ENCODE data around the gene MOB3B.

- TF ChIP-seq CTCF (IDR thresholded peaks at IDR 0.05), result no peak
- no peak for TF ChIP-seq EZH2 (IDR thresholded peaks at IDR 0.05)
- no peak for TF ChIP-seq EZH2phosphoT487 (IDR thresholded peaks at IDR 0.05)
Observed at GRCh38 chr9:27450752-27451151, 78.9 kb downstream of the MOB3B start.
